KMS-11 (cell line): ENCODE results near the gene SCN5A.

Experiments used
- H2AFZ ChIP-seq: fragments of 200-600 bp; sonication (generic); 2 replicates; pipeline ENCODE4 v1.6.1; 2016; ENCODE audit warnings: antibody characterized with exemption, mixed run types, low read depth
- H3K27ac ChIP-seq: fragments of 200-600 bp; sonication (generic); 2 replicates; pipeline ENCODE4 v1.6.1; 2016; ENCODE audit warnings: mild to moderate bottlenecking, mixed run types
- H3K27me3 ChIP-seq: fragments of 200-600 bp; sonication (generic); 2 replicates; pipeline ENCODE4 v1.6.1; 2017; ENCODE audit warnings: mild to moderate bottlenecking, low read depth, mixed run types, moderate library complexity; ENCODE audit not compliant: insufficient read depth
- H3K36me3 ChIP-seq: fragments of 200-600 bp; sonication (generic); 2 replicates; pipeline ENCODE4 v1.6.1; 2017; ENCODE audit warnings: mild to moderate bottlenecking, mixed run types; ENCODE audit not compliant: insufficient read depth
- H3K4me1 ChIP-seq: fragments of 200-600 bp; sonication (generic); 2 replicates; pipeline ENCODE4 v1.6.1; 2016; ENCODE audit warnings: mild to moderate bottlenecking, low read depth, mixed run types; ENCODE audit not compliant: poor library complexity, severe bottlenecking
- H3K4me2 ChIP-seq: fragments of 200-600 bp; sonication (generic); 2 replicates; pipeline ENCODE4 v1.7.0; 2016; ENCODE audit warnings: mild to moderate bottlenecking, mixed run types
- H3K4me3 ChIP-seq: fragments of 200-600 bp; sonication (generic); IDR thresholded peaks from 2 replicates; pipeline ENCODE4 v1.6.1; 2017; ENCODE audit warnings: low read depth, low read length, mixed read lengths; ENCODE audit not compliant: insufficient read depth
- H3K79me2 ChIP-seq: fragments of 200-600 bp; sonication (generic); 2 replicates; pipeline ENCODE4 v1.6.1; 2016; ENCODE audit warnings: low read depth, mixed run types; ENCODE audit not compliant: insufficient read depth
- H3K9ac ChIP-seq: fragments of 200-600 bp; sonication (generic); 2 replicates; pipeline ENCODE4 v1.6.1; 2016; ENCODE audit warnings: mild to moderate bottlenecking, mixed run types
- H4K20me1 ChIP-seq: fragments of 200-600 bp; sonication (generic); 2 replicates; pipeline ENCODE4 v1.6.1; 2016; ENCODE audit warnings: mild to moderate bottlenecking, mixed run types; ENCODE audit not compliant: insufficient read depth
- TF ChIP-seq, protein P1 (sequence below): fragments of 200-600 bp; sonication (generic); conservative IDR thresholded peaks from 2 replicates; pipeline ENCODE4 v1.6.1; 2017; ENCODE audit warnings: low read depth, mild to moderate bottlenecking, antibody characterized with exemption, low read length, moderate library complexity, mixed read lengths

The SCN5A gene

DNA sequence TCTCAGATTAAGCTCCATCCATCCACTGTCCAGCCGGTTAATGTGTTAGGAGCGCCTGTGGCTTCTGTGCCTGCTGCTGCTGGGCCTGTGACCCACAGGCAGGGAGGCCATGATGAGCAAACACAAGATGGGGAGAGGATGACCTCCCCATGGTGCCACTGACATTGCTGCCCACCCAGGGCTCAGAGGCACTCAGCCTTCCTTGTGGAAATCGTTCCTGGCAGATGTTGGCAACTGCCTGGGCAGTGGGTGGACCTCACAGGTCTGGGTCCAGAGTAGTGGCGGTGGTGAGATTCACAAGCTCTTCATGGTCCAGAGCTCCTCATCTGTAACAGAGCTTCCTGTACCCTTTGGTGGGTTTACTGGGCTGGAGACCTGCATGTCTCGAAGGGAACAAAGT, 38.6 kb downstream of the SCN5A start:
- Histone ChIP-seq H3K27me3 (no peaks in the 10 kb centered on the region), H3K4me2 (no peak overlapping the region), H3K9ac (no peak overlapping the region), H3K27ac (no peak overlapping the region), H3K4me1 (no peaks in the 10 kb centered on the region), H2AFZ (no peak overlapping the region), H3K36me3 (no peaks in the 10 kb centered on the region), H4K20me1 (no peaks in the 10 kb centered on the region), H3K4me3 (no peak overlapping the region), H3K79me2 (no peaks in the 10 kb centered on the region)
- TF ChIP-seq, protein P1, sequence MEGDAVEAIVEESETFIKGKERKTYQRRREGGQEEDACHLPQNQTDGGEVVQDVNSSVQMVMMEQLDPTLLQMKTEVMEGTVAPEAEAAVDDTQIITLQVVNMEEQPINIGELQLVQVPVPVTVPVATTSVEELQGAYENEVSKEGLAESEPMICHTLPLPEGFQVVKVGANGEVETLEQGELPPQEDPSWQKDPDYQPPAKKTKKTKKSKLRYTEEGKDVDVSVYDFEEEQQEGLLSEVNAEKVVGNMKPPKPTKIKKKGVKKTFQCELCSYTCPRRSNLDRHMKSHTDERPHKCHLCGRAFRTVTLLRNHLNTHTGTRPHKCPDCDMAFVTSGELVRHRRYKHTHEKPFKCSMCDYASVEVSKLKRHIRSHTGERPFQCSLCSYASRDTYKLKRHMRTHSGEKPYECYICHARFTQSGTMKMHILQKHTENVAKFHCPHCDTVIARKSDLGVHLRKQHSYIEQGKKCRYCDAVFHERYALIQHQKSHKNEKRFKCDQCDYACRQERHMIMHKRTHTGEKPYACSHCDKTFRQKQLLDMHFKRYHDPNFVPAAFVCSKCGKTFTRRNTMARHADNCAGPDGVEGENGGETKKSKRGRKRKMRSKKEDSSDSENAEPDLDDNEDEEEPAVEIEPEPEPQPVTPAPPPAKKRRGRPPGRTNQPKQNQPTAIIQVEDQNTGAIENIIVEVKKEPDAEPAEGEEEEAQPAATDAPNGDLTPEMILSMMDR: no peak

DNA sequence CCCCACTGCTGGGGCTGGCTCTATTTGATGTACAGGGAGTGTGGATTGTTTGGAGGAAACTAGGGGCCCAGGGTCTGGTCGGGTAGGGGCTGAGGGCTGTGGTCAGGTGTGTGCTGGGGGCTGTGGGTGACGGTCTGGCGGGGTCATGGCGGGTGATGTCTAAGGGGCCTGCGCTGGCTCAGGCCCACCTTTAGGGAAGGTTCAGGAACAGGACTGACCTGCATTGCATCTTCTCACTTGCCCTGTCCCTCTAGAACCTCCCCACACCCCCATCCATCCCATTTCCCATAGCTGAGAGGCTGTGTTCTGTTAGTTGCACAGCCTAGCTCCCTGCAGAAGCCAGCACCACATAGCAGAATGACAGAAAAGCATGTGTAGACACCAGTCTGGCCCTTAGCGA, 39.1 kb downstream of the SCN5A start:
- Histone ChIP-seq H3K27me3 (no peaks in the 10 kb centered on the region), H2AFZ (no peak overlapping the region), H3K9ac (no peak overlapping the region), H3K79me2 (no peaks in the 10 kb centered on the region), H3K4me2 (no peak overlapping the region), H3K4me3 (no peak overlapping the region), H3K4me1 (no peaks in the 10 kb centered on the region), H3K27ac (no peak overlapping the region), H4K20me1 (no peaks in the 10 kb centered on the region), H3K36me3 (no peaks in the 10 kb centered on the region)
- TF ChIP-seq, protein P1: no peak

DNA sequence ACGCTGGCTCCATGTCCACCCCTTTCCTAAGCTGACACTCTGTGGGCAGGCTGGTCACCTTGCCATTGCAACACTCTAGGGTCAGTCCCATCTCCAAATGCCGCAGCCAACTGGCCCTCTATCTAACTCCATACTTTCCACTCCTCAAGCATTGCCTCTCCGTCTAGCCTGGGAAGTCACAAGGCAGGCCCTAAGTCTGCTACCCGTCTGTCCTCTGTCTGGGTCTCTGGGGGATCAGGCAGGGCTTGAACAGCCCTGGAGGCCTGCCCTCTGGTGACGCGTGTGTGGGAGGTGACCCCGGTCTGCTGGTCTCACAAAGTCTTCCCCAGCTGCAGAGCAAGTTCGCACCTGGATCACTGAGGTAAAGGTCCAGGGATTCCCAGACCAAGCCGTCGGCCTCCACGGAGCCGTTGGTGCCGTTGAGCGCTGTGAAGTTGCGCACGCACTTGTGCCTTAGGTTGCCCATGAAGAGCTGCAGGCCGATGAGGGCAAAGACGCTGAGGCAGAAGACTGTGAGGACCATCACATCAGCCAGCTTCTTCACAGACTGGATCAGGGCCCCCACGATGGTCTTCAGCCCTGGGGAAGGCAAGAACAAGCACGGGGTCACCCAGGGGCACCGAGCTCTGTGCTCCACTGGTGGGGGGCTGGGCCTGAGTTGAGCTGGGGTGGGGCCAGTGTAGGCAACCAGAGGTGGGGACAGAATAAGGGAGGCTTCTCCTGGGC, 39.9 kb downstream of the SCN5A start:
- no peak overlapping the region for H2AFZ ChIP-seq
- TF ChIP-seq, protein P1: no peak
- no peaks in the 10 kb centered on the region for H3K4me1 ChIP-seq
- no peaks in the 10 kb centered on the region for H3K79me2 ChIP-seq
- no peaks in the 10 kb centered on the region for H3K36me3 ChIP-seq
- H3K4me2 ChIP-seq: no peak overlapping the region
- H4K20me1 ChIP-seq: no peaks in the 10 kb centered on the region
- no peaks in the 10 kb centered on the region for H3K27me3 ChIP-seq
- H3K9ac ChIP-seq: no peak overlapping the region
- no peak overlapping the region for H3K4me3 ChIP-seq
- no peak overlapping the region for H3K27ac ChIP-seq

DNA sequence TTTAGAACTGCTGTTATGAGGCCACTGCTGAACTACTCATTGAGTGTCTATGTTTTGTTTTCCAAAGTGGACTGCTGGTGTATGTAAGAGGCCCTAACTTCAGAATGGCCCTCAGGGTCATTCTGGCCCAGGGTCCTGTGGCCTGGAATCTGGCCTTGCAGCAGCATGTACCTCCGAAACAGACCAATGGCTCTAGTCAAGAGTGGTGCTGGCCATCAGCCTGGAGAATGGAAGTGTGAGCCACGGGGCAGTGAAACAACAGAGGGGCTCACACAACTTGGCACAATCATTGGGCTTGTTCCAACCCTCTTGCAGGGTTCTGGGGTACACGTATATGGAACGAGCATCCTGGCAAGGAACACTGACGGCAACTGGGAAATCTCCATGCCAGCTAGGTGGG, 40.5 kb downstream of the SCN5A start:
- H2AFZ ChIP-seq: no peak overlapping the region
- no peaks in the 10 kb centered on the region for H3K36me3 ChIP-seq
- no peak overlapping the region for H3K27ac ChIP-seq
- H3K27me3 ChIP-seq: no peaks in the 10 kb centered on the region
- H3K4me2 ChIP-seq: no peak overlapping the region
- no peaks in the 10 kb centered on the region for H3K79me2 ChIP-seq
- no peak overlapping the region for H3K9ac ChIP-seq
- H3K4me3 ChIP-seq: no peak overlapping the region
- TF ChIP-seq, protein P1: no peak
- H3K4me1 ChIP-seq: no peaks in the 10 kb centered on the region
- H4K20me1 ChIP-seq: no peaks in the 10 kb centered on the region
